ENCODE data around the gene CDH13.

- TF ChIP-seq CTCF (IDR thresholded peaks at IDR 0.05) = peak in 1 of 6 experiments; percentile 27
- no peak for TF ChIP-seq POLR2A (IDR thresholded peaks at IDR 0.05)
Observed at GRCh38 chr16:83068686-83069085, 441.9 kb downstream of the CDH13 start.

Measured in thyroid gland (tissue), 4 donors.